ENCODE results near the gene MCUB.
"Not testable (repeated sequence)": the region's sequence is repeated elsewhere in the genome, so short reads cannot be mapped to it uniquely, and the experiment has no call there.

The MCUB gene

DNA sequence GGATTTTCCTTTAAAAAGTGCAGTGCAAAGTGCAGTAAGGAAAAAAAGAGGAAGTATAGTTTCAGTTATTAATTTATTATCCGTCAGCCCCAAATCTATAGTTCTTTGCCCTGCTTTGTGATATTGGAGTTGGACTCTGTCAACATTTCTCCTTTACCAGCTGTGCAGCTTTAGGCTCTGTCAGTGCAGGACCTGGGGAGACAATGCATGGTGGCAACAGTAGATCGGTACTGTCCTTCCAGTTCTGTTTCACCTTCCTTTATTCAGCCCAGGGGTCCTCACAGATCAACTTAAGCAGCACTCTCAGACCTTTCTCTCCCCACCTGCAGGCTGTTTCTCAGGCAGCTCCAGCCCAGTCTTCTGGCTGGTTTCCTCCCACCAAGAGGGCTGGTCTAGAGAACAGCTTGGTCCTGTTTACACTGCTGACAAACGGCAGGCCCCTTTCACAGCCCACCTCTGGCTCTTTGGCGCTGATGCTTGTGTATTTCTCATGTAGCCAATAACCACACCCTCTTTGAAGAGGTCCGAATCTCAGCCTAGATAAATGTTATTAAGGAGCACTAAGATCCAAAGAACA is 71.6 kb downstream of the MCUB start:
- DNase-seq: no peak

DNA sequence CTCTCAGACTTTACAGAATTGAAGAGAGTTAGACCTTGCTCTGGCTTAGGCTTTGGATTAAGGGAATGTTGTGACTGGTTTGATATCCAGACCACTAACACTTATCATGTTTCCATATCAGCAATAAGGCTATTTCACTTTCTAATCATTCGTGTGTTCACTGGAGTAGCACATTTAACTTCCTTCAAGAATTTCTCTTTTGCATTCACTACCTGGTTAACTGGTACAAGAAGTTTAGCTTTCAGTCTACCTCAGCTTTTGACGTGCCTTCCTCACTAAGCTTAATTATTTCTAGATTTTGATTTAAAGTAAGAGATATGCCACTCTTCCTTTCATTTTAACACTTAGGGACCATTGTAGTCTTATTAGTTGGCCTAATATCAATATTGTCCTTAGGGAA is 80.6 kb downstream of the MCUB start:
- DNase-seq: no peak

DNA sequence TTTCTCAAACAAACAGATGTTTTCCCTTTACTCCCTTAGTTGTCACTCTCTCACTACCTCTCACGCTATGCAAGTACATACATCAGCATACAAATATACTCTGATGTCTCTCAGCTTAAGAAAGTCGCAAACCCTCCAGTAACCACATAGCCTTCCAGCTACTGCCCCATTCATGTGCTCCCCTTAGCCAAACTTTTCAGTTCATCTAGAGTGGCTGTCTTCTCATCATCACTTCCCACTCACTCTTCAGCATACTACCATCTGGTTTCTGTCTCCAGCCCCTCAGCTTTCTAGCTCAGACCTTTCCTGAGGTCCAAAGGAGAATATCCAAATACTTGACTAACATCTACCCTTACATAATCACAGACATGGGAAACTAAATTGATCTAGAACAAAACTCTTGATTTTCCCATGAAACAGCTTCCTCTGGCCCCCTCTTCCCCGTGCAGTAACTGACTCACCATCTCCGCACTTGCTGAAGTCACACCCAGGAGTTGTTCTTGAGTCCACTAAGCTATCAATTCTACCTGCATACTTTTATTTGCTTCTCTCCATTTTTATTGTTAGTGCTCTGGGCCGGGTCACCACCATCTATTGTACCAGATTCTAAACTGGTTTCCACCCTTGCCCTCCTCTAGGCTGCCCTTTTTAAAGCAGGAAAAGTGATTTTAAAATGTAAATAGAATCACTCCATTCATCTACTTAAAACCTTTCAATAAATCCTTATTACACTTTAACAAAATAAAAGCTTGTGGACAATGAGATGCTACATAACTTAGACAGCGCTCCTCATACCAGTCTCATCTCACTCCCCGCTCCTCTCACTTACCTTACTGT is 86.0 kb downstream of the MCUB start:
- DNase-seq: no peak

DNA sequence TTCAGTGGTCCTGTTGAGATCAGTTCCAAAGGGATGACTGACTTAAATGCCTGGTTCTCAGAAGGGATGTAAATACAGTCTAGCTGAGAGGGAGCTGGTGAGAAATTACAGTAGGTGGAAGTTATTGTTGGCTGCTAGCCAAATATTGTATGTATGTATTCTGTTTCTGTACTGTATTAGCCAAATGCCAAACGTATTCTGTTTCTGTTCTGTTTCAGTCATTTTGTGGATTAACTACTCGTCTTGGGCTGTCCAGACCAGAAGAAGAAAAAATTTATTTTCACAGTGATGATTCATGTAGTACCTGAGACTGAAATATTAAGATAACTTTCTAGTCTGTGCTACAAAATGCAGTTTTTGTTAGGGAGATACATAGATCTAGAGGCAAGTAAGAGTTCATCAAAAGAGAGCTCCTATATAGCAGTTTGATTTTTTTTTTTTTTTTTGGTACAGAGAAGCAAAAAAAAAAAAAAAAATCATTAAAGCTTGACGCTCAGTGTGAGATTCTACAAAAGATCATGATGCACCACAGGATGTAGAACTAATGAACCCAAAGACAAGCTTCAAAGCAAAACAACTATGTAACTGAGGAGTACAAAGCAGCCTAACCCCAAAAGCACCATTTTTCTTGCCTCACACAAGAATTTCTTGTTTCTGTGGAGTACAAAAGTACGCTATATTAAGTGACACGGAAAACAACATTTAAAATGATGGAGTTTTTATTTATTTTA is 88.4 kb downstream of the MCUB start:
- no peak for DNase-seq

DNA sequence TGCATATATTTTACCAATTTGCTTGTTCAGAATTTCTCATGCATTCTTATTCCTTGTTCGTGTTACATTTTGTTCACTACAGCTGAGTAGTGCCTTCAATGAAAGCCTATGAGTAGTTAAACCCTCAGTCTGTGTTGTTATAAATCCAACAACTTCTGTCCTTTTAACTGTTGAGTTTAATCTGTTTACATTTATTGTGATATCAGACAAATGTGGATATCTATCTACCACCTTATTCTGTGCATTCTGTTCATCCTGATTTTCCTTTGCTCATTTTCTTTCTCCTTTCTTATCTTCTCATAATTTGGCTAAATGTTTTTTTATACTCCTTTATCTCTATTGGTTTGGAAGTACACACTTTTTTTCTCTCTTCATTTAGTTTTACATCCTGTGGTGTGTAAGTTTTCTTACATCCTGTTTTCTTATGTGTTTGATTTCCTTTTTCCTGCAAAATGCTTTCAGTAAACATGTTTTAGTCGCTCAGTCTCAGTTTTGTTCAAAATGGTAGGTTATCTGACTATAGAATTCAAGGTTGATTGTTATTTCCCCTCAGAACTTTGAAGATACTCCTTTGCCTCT is 89.0 kb downstream of the MCUB start:
- DNase-seq: no peak

DNA sequence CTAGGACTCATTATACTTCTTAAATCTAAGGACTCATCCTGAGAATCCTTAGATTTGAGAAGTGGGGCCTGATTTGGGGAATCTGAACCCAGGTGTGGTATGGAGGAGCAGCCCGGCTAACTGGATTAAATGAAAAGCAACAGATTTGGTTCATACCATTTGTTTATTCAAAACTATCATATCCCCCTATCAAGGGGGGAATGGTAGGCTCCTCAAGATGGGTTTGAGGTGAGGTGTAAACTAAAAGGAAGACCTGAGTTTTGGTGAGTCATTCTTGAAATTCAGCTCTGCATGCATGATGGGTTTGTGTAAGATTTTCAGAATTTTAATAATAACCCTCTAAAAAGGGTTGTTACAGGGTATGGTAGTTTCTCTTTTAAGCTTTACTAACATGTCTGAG is 89.8 kb downstream of the MCUB start:
- DNase-seq: no peak

DNA sequence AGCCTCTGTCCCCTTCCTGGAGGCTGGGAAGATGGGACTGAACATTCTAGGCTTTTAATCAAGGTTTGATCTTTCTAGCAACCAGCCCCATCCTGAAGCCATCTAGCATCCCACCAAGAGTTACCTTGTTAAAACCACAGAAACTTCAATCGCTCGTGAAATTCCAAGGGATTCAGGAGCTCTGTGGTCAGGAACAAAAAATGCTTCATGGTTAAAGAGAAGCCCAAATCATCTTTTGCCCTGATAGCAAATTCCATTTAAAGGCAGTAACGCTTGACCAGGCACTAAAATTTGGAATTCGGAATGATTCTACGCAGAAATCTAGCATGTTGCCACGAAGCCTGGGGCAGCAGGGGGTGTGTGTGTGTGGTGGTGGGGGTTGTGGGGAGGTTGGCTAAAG is 95.3 kb downstream of the MCUB start:
- no peak for DNase-seq

DNA sequence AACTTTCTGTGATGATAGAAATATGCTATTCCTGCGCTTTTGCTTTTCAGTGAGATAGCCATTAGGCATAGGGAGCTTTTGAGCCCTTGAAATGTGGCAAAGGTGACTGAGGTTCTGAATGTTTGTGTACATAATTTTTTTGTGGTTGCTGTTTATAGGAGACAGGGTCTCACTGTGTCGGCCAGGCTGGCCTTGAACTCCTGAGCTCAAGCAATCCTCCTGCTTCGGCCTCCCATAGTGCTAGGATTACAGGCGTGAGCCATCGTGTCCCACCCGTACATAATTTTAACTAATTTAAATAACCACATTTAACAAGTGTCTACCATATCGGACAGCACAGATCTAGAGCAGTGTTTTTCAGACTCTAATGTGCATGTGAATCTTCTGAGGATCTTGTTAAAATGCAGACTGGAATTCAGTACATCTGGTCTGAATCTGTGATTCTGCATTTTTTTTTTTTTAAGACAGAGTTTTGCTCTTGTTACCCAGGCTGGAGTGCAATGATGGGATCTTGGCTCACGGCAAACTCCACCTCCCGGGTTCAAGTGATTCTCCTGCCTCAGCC is 97.9 kb downstream of the MCUB start:
- no peak for DNase-seq

DNA sequence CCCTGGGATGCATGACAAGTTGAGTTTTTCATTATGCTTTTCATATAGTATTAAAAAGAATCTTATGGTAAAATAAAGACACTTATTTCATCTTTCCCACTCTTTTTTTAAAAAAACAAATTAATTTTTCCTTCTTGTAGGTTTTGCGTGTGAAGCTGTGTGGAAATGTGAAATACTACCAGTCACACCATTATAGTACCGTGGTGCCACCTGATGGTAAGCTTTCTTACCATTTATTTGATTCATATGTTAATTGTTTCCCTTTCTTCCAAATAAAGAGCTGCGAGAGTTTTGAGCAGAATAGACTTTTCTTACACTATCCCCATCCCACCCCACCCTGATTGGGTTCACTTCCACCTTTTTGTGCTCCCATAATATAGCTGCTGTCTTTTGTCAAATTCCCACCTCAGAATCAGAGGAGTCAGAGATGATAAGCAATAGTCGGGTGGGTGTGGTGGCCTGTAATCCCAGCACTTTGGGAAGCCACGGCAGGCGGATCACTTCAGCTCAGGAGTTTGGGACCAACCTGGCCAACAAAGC is 98.9 kb downstream of the MCUB start:
- no peak for DNase-seq

DNA sequence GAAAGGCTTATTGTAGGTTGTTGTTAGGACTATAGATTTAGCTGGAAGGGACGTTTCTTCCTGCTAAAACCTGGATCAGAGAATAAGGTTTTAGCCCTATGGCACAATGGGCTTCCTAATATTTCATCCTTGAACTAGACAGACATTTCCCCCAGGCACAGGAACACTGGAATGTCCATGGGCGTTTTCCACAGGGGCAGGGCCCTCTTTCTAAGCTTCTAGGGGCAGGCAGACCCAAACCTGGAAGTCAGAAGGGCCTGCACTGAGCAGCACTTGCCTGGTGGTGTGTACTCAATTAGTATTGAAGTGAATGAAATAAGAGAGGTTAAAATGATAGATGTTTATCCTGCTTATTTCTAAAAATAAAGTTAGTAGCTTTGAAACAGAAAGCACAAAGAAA is 102.1 kb downstream of the MCUB start:
- DNase-seq: no peak

DNA sequence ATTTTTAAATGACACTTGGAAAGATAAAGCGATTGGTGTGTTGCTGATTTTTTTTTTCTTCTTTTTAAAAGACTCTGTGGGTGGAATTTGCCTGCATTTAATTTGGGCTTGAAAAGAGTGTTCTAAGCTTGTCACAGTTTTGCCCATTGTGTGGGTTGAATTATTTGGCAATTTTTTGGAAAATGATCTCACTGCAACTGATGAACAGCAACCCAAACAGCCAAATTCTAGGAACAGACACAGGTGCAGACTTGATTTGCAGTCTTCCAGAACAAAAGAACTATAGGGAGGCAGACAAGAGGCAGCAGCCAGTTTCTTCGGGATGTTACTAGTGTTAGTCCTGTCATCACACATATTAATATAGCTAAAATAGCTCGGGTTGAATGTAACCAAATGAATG is 102.7 kb downstream of the MCUB start:
- DNase-seq: no peak

DNA sequence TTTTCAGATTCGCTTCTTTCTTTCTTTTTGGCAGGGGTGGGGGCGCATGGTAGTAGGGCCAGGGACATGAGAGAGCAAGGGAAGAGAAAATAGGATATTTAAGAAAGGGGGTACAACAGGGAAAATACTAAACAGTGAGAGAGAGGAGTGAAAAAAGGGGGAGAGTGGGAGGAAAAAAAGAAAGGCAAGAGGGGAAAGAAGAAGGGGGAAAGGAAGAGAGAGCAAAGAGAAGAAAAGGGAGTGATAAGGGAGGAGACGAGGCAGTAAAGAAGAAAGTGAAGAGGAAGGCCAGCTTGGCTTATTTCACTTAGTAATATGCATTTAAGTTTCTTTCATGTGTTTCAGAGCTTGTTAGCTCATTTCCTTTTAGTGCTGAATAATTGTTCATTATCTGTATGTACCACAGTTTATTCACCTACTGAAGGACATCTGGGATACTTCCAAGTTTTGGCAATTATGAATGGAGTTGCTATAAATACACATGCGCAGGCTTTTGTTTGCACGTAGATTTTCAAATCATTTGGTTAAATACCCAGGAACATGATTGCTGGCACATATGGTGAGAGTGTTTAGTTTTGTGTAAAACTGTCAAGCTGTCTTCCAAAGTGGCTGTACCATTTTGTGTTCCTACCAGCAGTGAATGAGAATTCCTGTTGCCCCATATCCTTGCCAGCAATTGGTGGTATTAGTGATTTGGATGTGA is 105.9 kb downstream of the MCUB start:
- no peak for DNase-seq

DNA sequence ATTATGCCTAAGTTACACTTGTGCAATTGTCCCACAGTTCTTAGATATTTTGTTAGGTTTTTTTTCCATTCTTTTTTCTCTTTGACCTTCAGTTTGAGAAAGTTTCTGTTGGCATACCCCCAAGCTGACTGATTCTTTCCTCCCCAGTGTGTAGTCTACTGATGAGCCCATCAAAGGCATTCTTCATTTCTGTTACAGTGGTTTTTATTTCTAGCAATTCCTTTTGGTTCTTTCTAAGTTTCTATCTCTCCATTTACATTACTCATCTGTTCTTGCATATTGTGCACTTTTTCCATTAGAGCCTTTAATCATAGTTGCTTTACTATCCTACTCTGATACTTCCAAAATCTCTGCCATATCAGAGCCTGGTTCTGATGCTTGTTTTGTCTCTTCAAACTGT is 111.3 kb downstream of the MCUB start:
- DNase-seq: no peak

DNA sequence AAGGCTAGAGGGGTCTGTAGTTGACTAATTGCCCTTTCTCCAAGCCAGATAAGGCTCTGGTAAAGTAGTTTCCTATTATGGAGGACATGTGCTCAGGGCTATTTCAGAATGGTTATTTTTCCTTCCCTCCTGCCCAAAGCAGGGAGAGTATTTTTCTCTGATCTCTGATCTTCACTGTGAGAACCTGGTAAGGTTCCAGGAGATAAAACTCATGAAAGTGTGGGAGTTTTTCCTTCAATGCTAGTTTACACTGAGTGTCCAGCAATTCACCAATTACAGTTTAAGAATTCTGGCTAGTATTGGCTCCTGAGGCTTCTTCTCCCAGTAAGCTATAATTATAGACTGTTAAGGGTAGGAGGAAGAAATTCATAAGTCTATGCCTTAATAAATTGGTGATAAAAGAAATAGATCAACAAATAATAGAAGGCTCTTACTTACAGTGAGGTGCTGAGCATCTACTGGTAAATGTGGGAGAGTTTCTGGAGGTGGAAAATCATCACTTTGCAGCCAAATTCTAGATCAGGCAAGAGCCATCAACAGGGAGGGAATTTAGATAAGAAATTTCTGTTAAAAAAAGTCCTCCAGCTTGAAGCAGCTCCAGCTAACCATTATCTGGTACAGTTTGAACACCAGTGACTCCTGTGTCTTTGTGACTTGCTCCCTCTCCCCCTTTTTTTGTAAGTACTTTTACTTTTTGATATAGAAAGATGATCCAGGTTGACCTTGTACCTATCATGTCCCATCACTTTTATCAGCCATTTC is 112.3 kb downstream of the MCUB start:
- DNase-seq: no peak

DNA sequence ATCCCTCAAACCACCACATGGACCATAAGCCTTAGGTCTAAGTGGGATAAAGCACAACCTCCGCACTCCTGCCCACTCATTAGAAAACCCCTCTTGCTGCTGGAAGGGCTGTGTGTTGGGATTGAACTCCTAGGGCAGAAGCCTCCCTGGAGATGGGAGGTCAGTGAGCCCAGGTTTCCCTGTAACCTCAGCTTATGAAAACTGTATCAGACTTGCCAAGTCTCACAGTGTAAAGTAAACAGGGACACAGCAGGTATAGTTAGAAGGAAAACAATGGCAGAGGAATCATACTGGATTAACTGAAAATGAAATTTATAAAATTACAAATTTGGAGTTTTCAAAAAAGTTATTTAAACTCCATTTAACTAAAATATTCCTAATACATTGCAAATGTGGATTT is 113.3 kb downstream of the MCUB start:
- DNase-seq: no peak

DNA sequence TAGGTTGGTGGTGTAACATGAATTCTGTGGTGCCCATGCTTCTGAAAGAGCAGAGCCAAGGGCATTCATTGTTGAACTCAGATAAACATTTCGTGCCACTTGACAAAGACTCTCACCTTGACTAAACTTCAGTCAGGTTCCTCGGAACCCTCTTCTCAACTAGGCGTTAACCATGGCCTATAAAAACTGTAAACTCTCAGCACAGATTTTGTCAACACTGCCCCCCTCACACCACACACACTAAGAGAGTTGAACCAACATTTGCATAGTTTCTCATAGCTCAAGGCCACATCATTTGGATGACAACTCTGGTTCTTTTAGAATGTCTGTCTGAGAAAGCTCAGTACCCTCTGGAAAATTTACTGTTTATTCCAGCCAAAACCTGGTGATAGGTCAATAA is 115.1 kb downstream of the MCUB start:
- DNase-seq: no peak

DNA sequence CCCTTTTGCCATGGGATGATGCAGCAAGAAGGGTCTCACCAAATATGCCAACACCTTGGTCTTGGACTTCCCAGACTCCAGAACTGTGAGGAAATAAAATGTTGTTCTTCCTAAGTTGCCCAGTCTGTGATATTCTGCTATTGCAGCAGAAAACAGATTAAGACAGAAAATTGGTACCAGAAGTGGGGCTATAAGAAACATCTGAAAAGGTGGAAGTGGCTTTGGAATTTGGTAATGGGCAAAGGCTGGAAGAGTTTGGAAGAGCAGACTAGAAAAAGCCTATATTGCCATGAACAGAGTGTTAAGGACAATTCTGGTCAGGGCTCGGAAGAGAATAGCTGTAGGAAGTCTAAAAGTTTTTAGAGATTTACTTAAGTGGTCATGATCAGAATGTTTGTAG is 115.8 kb downstream of the MCUB start:
- no peak for DNase-seq

DNA sequence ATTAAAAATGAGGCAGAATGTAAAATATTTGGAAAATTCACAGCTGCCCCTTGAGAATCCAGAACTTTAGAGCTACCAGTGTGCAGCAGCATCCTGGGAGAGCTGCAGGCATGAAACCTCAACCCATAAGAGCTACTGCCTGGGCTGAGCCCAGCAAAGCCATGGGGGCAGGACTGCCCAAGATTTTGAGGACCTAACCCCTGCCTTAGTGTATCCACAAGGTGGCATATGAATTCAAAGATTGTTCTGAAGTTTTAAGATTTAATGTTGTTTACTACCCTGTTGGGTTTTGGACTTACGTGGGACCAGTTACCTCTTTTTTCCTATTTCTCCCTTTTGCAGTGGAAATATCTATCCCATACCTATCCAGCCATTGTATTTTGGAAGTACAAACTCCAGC is 116.8 kb downstream of the MCUB start:
- no peak for DNase-seq

DNA sequence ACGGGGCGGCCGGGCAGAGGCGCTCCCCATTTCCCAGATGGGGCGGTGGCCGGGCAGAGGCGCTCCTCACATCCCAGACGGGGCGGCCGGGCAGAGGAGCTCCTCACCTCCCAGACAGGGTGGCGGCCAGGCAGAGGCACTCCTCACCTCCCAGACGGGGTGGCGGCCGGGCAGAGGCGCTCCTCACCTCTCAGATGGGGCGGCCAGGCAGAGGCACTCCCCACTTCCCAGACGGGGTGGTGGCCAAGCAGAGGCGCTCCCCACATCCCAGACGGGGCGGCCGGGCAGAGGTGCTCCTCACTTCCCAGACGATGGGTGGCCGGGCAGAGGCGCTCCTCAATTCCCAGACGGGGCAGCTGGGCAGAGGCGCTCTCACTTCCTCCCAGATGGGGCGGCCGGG is 118.4 kb downstream of the MCUB start:
- not testable (repeated sequence) for DNase-seq

DNA sequence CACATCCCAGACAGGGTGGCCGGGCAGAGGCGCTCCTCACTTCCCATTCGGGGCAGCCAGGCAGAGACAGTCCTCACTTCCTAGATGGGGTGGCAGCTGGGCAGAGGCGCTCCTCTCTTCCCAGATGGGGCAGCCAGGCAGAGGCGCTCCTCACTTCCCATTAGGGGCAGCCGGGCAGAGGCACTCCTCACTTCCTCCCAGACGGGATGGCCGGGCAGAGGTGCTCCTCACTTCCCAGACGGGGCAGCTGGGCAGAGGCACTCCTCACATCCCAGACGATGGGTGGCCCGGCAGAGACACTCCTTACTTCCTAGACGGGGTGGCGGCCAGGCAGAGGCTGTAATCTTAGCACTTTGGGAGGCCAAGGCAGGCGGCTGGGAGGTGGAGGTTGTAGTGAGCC is 118.9 kb downstream of the MCUB start:
- not testable (repeated sequence) for DNase-seq

DNA sequence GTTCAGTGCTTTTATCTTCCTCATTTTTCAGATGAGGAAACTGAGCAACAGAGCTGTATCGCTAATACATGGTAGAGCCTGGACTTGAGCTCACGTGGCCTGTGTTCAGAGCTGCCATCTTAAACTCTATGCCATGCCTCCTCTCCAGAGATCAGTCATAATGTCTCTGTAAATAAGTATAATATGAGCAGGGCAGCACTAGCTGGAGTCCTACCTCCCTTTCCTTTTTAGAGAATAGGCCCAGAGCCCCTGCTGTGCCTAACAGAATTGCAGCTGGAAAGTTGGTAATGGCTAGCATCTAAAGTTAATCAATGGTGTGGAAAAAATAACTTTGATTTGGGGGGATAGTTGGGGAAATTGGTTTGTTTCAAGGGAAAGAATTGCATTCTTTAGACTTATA is 122.8 kb downstream of the MCUB start:
- no peak for DNase-seq

All from C1 segment of cervical spinal cord (tissue), 14 donors.